HG03064 (cell line): Measurements from ENCODE around the gene TSPAN17.

ENCODE experiments used
- ATAC-seq: cut with Tn5 transposase; IDR thresholded peaks from one replicate; pipeline ENCODE4 v1.9.1; 2021; ENCODE audit warnings: low read depth; ENCODE audit not compliant: unreplicated experiment

The TSPAN17 gene

GRCh38 chr5:176620333-176620981 lies 26.8 kb upstream of the TSPAN17 start:
- ATAC-seq, result no peak

- no peak for ATAC-seq
These were observed 25.6 kb upstream of the TSPAN17 start for GRCh38 chr5:176621661-176622079.

- ATAC-seq, result no peak
These were observed 23.1 kb upstream of the TSPAN17 start for GRCh38 chr5:176624142-176624541.

- ATAC-seq, result no peak
These were observed 22.3 kb upstream of the TSPAN17 start for GRCh38 chr5:176624938-176625337.

DNA sequence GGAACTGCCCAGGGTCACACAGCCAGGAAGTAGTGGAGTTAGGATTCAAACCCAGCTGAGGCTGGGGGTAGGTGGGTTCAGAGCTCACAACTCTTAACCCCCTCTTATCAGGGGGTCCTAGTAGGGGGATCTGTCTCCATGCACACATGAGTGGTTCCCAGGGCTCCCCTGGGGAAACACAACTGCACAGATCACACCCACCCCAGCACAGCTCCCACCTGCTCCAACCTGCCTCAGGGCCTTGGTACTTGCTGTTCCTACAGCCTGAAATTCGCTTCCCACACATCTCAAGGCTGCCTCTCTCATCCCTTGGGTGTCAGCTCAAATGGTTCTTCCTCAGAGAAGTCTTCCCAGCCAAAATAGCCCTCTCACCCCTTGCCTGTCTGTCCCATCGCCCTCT lies 21.8 kb upstream of the TSPAN17 start:
- no peak for ATAC-seq

DNA sequence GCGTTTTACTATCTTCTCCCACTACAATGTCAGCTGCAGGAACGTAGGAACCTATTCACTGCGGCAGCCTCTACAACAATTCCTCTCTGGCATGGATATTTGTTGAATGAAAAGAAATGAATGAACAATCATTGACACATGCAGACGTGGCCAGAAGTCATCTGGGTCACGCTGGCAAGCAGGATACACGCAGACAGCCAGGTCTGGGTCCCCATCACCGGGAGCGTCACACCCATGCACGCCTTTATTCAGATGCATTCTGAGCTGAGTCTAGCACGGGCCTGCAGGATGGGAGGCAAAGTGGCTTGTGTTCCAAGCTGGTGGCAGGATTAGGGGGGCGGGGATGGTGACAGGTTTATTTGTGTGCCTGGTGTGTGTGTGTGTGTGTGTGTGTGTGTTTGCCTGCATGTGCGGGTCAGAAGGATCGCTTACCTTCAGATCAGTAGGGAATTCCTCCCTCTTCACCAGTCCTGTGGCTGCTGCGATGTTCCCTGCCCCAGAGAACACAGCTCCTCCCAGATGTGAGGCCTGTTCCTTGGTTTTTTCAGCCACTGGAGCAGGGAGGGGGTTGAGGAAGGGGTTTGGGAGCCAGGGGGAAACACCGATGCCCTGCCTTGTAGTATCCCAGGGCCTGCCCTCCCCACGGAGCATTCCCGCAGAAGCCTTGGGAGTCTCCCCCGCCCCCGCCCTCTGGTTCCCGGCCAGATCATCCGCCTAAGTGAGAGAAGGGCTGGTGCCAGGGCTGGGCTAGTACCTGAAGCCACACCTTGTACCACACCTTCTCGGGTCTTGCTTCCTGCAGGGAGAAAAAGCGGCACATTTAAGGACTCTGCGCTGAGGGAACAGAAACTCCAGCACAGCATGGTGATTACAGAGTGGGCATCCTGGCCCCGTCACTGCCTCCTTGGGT lies 21.1 kb upstream of the TSPAN17 start:
- no peak for ATAC-seq

DNA sequence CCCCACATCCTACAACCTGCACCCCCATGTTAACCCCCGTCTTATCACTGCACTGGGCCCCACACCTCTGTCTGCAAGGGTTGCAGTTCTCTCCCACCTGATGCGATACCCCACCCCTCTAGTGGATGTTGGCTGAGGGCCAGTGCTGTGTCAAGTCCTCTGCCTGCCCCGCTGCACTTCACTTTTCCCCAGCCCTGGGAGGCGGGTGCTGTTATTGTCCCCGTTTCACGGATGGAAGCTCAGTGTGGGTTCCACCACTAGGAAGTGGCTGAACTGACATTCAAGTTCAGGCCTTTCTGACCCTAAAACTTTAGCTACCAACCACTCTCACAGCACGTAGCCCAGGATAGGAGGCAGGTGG lies 20.4 kb upstream of the TSPAN17 start:
- ATAC-seq, result no peak

DNA sequence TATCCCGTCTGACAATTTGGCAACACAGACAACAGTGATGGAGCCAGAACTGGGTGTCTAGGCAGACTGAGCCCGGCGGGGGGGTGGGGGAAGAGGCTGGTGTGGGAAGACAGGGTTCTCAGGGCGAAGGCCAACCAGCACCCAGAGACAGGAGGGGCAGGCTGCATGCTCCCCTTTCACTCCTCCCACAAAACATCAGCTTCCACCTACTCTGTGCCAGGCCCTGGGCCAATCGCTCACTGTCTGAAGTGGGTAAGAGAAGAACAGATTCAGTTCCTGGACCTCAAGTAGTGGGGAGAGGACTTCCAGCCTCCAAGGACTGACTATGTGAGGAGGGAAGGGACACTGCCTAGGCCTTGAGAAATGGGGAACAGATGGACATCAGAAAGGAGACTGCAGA lies 19.7 kb upstream of the TSPAN17 start:
- no peak for ATAC-seq

- ATAC-seq, result no peak
These were observed 18.7 kb upstream of the TSPAN17 start for GRCh38 chr5:176628406-176629228.

GRCh38 chr5:176629317-176629852 lies 17.9 kb upstream of the TSPAN17 start:
- no peak for ATAC-seq

- ATAC-seq, result peak; percentile 64
These were observed 17.2 kb upstream of the TSPAN17 start, which contains the start of the genes EIF4E1B and SNCB for GRCh38 chr5:176629853-176630680. Gene EIF4E1B (plus strand): TSS chr5:176630675. CDS start chr5:176642788, 12,113 bp downstream. Gene SNCB (minus strand): TSS chr5:176630534. CDS start chr5:176629654, 880 bp downstream.

- no peak for ATAC-seq
These were observed 16.5 kb upstream of the TSPAN17 start for GRCh38 chr5:176630681-176631222.

GRCh38 chr5:176631383-176632200 lies 15.7 kb upstream of the TSPAN17 start:
- no peak for ATAC-seq

GRCh38 chr5:176632745-176633144 lies 14.5 kb upstream of the TSPAN17 start:
- no peak for ATAC-seq

DNA sequence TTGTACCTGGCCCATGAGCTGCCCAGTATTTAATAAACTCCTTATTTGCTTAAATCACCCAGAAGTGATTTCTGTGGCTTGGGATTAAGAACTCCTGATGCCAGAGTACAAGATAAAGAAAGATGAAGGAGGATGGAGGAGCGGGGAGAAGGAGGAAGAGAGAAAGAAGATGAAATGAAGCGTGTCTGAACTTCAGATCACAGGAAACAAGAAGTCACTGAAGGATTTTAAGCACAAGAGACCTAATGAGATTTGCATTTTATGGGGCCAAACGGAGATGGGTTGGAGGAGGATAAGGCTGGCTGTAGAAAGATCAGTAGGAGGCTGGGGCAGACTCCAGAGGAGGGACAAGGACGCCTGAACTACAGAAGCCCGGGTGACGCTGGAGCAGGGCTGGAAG lies 13.7 kb upstream of the TSPAN17 start:
- ATAC-seq, result no peak

- no peak for ATAC-seq
These were observed 10.9 kb upstream of the TSPAN17 start for GRCh38 chr5:176636426-176636825.

DNA sequence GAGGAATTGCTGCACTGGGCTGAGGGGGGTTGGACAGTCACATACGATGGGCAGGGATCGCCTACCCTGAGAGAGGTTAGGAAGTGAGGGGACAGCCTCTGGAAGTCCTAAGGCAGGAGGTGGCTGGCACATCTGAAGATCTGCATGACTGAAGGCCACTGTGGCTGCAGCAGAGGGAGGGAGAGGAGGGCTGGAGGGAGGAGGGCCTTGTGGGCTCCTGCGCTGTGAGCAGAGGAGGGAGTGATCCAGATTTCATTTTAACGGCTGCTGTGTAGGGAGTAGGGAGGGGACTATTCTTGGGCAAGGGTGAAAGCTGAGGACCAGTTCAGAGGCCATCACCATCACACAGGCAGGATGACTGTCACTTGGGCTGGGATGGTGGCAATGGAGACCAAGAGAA lies 9.7 kb upstream of the TSPAN17 start:
- ATAC-seq, result no peak

DNA sequence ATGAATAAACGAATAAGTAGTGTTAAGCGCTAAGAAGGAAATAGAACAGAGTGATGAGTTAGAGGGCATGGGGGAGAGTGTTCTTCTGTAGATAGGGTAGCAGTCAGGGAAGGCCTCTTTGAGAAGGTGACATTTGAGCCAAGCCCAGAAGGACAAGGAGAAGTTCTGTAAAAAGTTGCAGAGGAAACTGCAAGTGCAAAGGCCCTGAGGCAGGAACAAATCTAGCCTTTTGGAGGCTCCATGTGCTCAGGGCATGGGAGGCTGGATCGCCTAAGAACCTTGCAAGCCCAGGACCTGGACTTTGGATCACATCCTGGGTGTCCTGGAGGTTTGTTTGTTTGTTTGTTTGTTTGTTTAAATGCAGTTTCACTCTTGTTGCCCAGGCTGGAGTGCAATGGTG lies 8.8 kb upstream of the TSPAN17 start:
- ATAC-seq, result no peak

- ATAC-seq, result no peak
These were observed 8.1 kb upstream of the TSPAN17 start for GRCh38 chr5:176639208-176639607.
